Measurements from ENCODE around the gene AZU1.

Gene AZU1

DNA sequence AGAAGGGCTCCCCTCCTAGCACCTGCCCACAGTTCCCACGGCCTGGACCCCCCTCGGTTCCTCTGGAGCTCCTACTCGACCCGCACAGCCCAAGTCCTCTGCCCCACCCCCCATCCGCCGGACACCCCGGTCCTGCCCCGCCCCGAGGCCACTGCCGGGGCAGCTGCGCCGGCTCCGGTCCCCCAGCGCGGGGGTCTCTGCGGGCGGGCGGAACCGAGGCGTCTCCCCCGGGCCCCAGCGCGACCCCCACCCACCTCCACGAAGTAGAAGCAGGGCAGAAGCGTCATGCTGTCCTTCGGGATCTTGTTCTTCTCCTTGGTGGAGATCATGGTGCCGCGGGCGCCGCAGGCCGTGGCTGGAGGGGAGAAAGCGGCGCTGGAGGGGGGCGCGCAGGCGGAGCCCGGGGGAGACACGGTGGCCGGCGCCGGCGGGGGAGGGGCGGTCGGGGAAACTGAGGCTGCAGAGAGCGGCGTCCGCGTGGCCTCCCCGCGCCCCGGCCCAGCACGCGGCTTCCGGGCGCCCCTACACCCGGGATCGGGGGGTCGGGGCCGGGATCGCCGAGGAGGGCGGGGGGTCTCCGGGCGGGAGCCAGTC, 6.3 kb upstream of the AZU1 start:
- TF ChIP-seq, protein P1, sequence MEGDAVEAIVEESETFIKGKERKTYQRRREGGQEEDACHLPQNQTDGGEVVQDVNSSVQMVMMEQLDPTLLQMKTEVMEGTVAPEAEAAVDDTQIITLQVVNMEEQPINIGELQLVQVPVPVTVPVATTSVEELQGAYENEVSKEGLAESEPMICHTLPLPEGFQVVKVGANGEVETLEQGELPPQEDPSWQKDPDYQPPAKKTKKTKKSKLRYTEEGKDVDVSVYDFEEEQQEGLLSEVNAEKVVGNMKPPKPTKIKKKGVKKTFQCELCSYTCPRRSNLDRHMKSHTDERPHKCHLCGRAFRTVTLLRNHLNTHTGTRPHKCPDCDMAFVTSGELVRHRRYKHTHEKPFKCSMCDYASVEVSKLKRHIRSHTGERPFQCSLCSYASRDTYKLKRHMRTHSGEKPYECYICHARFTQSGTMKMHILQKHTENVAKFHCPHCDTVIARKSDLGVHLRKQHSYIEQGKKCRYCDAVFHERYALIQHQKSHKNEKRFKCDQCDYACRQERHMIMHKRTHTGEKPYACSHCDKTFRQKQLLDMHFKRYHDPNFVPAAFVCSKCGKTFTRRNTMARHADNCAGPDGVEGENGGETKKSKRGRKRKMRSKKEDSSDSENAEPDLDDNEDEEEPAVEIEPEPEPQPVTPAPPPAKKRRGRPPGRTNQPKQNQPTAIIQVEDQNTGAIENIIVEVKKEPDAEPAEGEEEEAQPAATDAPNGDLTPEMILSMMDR (conservative IDR thresholded peaks at IDR 0.05; ENCODE audit: low read length): no peak
- no peak for DNase-seq (ENCODE audit: low read depth)
- peak overlapping the region; percentile 41 for H3K4me3 ChIP-seq (ENCODE audit: low read length)

DNA sequence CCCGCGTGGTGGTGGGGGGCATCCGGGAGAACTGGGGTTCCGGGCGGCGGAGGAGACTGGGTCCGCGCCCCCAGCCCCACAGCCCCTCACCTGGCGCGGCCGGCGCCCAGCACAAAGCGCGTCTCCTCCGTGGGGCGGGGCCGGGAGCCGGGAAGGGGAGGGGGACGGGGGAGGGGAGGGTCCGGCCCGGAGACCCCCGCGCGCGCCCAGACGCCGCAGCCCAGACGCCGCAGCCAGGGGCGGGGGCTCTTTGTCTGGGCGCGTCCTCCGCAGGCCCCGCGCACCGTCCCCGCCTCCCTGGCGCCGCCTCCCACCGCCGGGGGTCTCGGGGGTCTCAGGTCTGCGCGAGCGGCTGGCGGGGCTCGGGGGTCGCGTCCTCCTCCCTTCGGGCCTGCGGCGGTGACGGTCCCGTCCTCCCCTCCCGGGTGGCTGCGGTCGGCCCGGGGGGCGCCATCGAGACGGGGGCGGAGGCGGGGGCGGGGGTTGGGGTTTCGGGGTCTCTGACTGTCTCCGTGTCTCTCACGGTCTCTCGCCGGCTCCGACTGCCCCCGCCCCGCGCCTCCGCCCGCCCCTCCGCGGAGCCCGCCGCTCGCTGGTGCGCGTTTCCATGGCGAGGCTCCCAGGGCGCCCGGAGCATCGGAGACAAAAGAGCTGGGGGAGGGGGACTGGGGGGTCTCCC, 5.7 kb upstream of the AZU1 start, which contains the start of gene PLPPR3:
Gene PLPPR3 (minus strand): TSS at position 131 of the 679 bp plus-strand sequence. CDS start 396 bp downstream, outside the sequence.
- DNase-seq (ENCODE audit: low read depth): no peak
- TF ChIP-seq, protein P1 (conservative IDR thresholded peaks at IDR 0.05; ENCODE audit: low read length): no peak
- peak within 1 kb of the TSS; percentile 41 for H3K4me3 ChIP-seq (ENCODE audit: low read length)

DNA sequence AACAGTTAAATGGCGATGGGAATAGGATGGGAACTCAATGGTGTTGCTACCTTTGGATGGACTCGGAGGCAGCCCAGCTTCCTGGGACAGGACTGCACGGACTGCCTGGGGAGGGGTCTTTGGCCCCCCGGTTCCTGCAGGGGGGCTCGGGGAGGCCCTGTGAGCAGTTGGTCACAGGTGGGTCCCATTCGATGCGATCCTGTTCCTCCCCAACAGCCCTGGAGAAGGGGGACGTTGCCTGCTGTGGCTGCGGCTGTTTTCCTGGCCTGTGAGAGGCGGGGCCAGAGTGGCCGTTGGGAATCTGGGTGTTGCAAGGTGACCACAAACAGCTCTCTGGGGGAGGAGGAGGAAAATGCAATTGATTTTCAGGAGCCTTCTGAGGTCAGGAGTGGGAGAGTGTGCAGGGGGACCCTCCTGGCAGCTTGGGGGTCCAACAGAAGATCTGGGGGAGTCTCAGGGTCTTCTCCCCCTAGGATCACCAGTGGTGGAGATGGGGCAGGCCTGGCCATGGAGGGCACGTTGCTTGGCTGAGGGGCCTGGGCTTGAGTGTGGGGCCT, 4.0 kb upstream of the AZU1 start:
- no peak for DNase-seq (ENCODE audit: low read depth)
- TF ChIP-seq, protein P1 (conservative IDR thresholded peaks at IDR 0.05; ENCODE audit: low read length): no peak
- H3K4me3 ChIP-seq (ENCODE audit: low read length): no peak overlapping the region

DNA sequence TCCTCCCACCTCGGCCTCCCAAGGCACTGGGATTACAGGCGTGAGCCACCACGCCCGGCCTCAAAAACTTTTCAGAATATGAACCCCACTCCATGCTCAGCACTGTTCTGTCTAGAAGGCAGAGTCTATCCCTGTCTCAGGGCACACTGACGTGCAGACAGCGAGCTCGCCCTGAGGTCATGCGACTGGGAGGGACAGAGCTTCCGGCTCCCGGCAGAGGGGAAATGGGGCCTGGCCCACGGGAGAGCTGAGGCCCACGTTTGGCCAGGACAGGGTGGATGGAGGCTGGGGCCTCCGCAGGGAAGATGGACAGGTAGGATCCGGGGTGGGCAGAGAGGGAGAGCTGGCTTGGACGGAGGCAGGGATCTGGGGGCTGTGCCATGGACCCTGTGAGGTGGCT, 2.8 kb upstream of the AZU1 start:
- TF ChIP-seq, protein P1 (conservative IDR thresholded peaks at IDR 0.05; ENCODE audit: low read length): no peak
- no peak for DNase-seq (ENCODE audit: low read depth)
- no peak overlapping the region for H3K4me3 ChIP-seq (ENCODE audit: low read length)

DNA sequence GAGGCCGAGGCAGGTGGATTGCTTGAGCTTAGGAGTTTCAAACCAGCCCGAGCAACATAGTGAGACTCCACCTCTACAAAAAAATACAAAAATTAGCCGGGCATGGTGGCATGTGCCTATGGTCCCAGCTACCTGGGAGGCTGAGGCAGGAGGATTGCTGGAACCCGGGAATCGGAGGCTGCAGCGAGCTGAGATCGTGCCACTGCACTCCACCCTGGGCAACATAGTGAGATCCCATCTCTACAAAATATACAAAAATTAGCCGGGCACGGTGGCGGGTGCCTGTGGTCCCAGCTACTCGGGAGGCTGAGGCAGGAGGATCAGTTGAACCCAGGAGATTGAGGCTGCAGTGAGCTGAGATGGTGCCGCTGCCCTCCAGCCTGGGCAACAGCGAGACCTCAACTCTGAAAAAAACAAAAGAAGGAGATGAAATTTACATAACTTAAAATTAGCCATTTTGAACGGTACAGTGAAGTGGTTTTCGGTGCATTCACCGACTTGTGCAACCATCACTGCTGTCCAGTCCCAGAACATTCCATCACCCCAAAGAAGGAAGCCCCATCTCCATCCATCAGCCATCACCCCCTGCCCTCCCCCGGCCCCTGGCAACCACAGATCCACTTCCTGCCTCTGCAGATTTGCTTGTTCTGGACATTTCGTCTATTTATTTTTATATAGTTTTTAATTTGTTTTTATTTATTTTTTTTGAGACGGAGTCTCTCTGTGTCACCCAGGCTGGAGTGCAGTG, 1.6 kb upstream of the AZU1 start:
- DNase-seq (ENCODE audit: low read depth): no peak

DNA sequence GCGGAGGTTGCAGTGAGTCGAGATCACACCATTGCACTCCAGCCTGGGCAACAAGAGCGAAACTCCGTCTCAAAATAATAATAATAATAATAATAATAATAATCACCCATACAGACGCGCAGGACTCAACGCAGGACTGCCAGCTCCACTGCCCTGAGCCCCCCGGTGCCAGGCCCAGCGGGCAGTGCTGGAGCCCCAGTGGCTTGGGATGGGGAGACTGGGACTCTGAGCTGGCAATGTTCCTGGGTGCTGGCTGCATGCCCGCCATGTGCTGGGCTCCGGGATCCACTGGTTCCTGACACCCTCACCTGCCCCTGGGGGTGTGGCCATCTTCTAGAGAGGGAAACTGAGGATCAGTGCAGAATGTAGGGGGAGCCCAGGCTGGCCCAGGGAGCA, 325 bp upstream of the AZU1 start:
- no peak for DNase-seq (ENCODE audit: low read depth)
- TF ChIP-seq, protein P1 (conservative IDR thresholded peaks at IDR 0.05; ENCODE audit: low read length): no peak

More for the DNA sequence above, 1.6 kb upstream of the AZU1 start:
- TF ChIP-seq, protein P1 (conservative IDR thresholded peaks at IDR 0.05; ENCODE audit: low read length): no peak
- no peak overlapping the region for H3K4me3 ChIP-seq (ENCODE audit: low read length)

More for the DNA sequence above, 325 bp upstream of the AZU1 start:
- no peak overlapping the region for H3K4me3 ChIP-seq (ENCODE audit: low read length)
